GM12878 (cell line): ENCODE results near the gene CLK1. TPM values are rescaled to one million over a fixed set of nuclear protein-coding genes. Genes with fewer than 3 reads are reported as not detected.

Experiments
- ATAC-seq: fragments of 200-7000 bp; cut with Tn5 transposase; 3 replicates; pipeline ENCODE4 v1.9.1; 2020; ENCODE audit warnings: mild to moderate bottlenecking, moderate library complexity
- BruUV-seq: library from RNA; stranded (reverse); fragments of 400-500 nt; replicated peaks from 2 replicates; lab custom pipeline; 2021; lab: Mats Ljungman, UMichigan
- CTCF ChIA-PET: fragments of 300-600 bp; sonication (Branson Sonifier 250); formaldehyde crosslinking; extraction: SDS; loops from one replicate; lab custom pipeline; 2021; ENCODE audit warnings: inconsistent platforms; lab: Yijun Ruan, JAX
- POLR2A ChIA-PET: fragments of 350-600 bp; formaldehyde crosslinking; extraction: SDS; loops from one replicate; lab custom pipeline; 2021; ENCODE audit warnings: inconsistent platforms; lab: Charles Lee
- RAD21 ChIA-PET: fragments of 300-600 bp; sonication (Branson Sonifier 250); formaldehyde crosslinking; loops from one replicate; lab custom pipeline; 2023; ENCODE audit warnings: antibody characterized with exemption; ENCODE audit not compliant: unreplicated experiment; lab: Charles Lee
- SMC1A ChIA-PET: fragments of 300-600 bp; sonication (Branson Sonifier 250); formaldehyde crosslinking; loops from one replicate; lab custom pipeline; 2023; ENCODE audit not compliant: unreplicated experiment, uncharacterized antibody; lab: Charles Lee
- DNase-seq: peaks from one replicate; pipeline ENCODE4 v3.0.0-alpha.2; 2011; ENCODE audit warnings: low read depth, low spot score
- FAIRE-seq: peaks from 3 replicates; lab custom pipeline; 2011; peaks lifted over from hg19 to GRCh38; lab: Jason Lieb, UNC
- H2AFZ ChIP-seq: 2 replicates; pipeline ENCODE4 v1.6.0; 2011; ENCODE audit warnings: low read depth, low read length, control low read depth; ENCODE audit not compliant: control insufficient read depth
- H3K27ac ChIP-seq: 2 replicates; pipeline ENCODE4 v1.5.1; 2011; ENCODE audit warnings: control low read depth; ENCODE audit not compliant: control insufficient read depth, insufficient read depth
- H3K27me3 ChIP-seq, 2 experiments: replicated peaks in 1 of 2; 2 replicates each; pipeline versions ENCODE4 v1.6.0 to v1.6.1; 2011; ENCODE audit warnings: low read length in 1 of 2; ENCODE audit not compliant: control insufficient read depth in 2 of 2, insufficient read depth in 2 of 2
- H3K36me3 ChIP-seq, 2 experiments: 2 replicates each; pipeline ENCODE4 v1.5.1; 2011; ENCODE audit warnings: low read length in 1 of 2; ENCODE audit not compliant: control insufficient read depth in 2 of 2, insufficient read depth in 2 of 2
- H3K4me1 ChIP-seq: 2 replicates; pipeline ENCODE4 v1.6.1; 2011; ENCODE audit warnings: mild to moderate bottlenecking, low read length, moderate library complexity, mixed read lengths; ENCODE audit not compliant: control insufficient read depth, insufficient read depth
- H3K4me2 ChIP-seq: 2 replicates; pipeline ENCODE4 v1.6.0; 2011; ENCODE audit warnings: control low read depth; ENCODE audit not compliant: control insufficient read depth, insufficient read depth
- H3K4me3 ChIP-seq: fragments of 200-600 bp; sonication (generic); 2 replicates; pipeline ENCODE4 v1.5.1; 2016
- H3K79me2 ChIP-seq: 2 replicates; pipeline ENCODE4 v1.6.0; 2011; ENCODE audit warnings: low read length; ENCODE audit not compliant: control insufficient read depth, insufficient read depth
- H3K9ac ChIP-seq: 2 replicates; pipeline ENCODE4 v1.8.0; 2011; ENCODE audit warnings: low read length, control low read depth, mixed read lengths; ENCODE audit not compliant: control insufficient read depth, insufficient read depth
- H3K9me3 ChIP-seq: replicated peaks from 3 replicates; pipeline ENCODE4 v1.5.1; 2011; ENCODE audit warnings: mild to moderate bottlenecking, low read length; ENCODE audit not compliant: control insufficient read depth, insufficient read depth
- H4K20me1 ChIP-seq: 2 replicates; pipeline ENCODE4 v1.6.0; 2011; ENCODE audit not compliant: control insufficient read depth, insufficient read depth
- ATF3 ChIP-seq: IDR thresholded peaks from 2 replicates; pipeline ENCODE4 v1.6.1; 2011; ENCODE audit warnings: low read depth, mild to moderate bottlenecking, low read length, moderate library complexity, borderline replicate concordance; ENCODE audit errors: extremely low read depth
- CBFB ChIP-seq: IDR thresholded peaks from 2 replicates; pipeline ENCODE4 v1.6.1; 2016; ENCODE audit warnings: antibody characterized with exemption, low read depth
- CHD2 ChIP-seq: IDR thresholded peaks from 2 replicates; pipeline ENCODE4 v1.6.1; 2011; ENCODE audit warnings: low read depth, low read length, improper control_type of control experiment, borderline replicate concordance
- EED ChIP-seq: sonication (generic); IDR thresholded peaks from 2 replicates; pipeline ENCODE4 v1.6.1; 2016; ENCODE audit warnings: antibody characterized with exemption, low read depth
- EP300 ChIP-seq, 2 experiments: fragments of 150-350 bp in 1 of 2; IDR thresholded peaks; 2 replicates each; pipeline ENCODE4 v1.6.1; 2011 to 2012; ENCODE audit warnings: low read depth in 2 of 2, low read length in 2 of 2, borderline replicate concordance in 1 of 2, improper control_type of control experiment in 1 of 2, inconsistent platforms in 1 of 2; ENCODE audit not compliant: control insufficient read depth in 1 of 2
- GABPA ChIP-seq: IDR thresholded peaks from 2 replicates; pipeline ENCODE4 v1.6.1; 2014; ENCODE audit warnings: antibody characterized with exemption, low read depth, mild to moderate bottlenecking, inconsistent platforms
- IRF4 ChIP-seq: IDR thresholded peaks from 2 replicates; pipeline ENCODE4 v1.6.1; 2011; ENCODE audit warnings: low read depth, low read length
- MEF2B ChIP-seq: fragments of 450-650 bp; IDR thresholded peaks from 2 replicates; pipeline ENCODE4 v1.6.1; 2018; ENCODE audit warnings: mild to moderate bottlenecking, moderate library complexity; ENCODE audit not compliant: partially characterized antibody, poor library complexity, severe bottlenecking
- MLLT1 ChIP-seq: fragments of 450-650 bp; IDR thresholded peaks from 2 replicates; pipeline ENCODE4 v1.6.1; 2016; ENCODE audit warnings: mild to moderate bottlenecking
- MXI1 ChIP-seq: fragments of 150-350 bp; IDR thresholded peaks from 2 replicates; pipeline ENCODE4 v1.6.1; 2011; ENCODE audit warnings: low read depth, mild to moderate bottlenecking, inconsistent platforms, low read length, improper control_type of control experiment
- POLR2AphosphoS2 ChIP-seq: IDR thresholded peaks from 2 replicates; pipeline ENCODE4 v1.6.1; 2011; ENCODE audit warnings: low read depth, mild to moderate bottlenecking, low read length, improper control_type of control experiment, moderate library complexity
- RCOR1 ChIP-seq: conservative IDR thresholded peaks from 2 replicates; pipeline ENCODE4 v1.6.1; 2012; ENCODE audit warnings: low read depth, low read length, improper control_type of control experiment
- ZBED1 ChIP-seq: IDR thresholded peaks from 2 replicates; pipeline ENCODE4 v1.6.1; 2016; ENCODE audit warnings: borderline replicate concordance
- ZBTB11 ChIP-seq: fragments of 450-650 bp; formaldehyde crosslinking; IDR thresholded peaks from 2 replicates; pipeline ENCODE4 v1.5.0; 2022; ENCODE audit warnings: mild to moderate bottlenecking, missing genetic modification characterization
- ZNF207 ChIP-seq: fragments of 450-650 bp; IDR thresholded peaks from 2 replicates; pipeline ENCODE4 v1.6.1; 2014; ENCODE audit warnings: antibody characterized with exemption, mild to moderate bottlenecking, borderline replicate concordance
- ZNF592 ChIP-seq: fragments of 450-650 bp; IDR thresholded peaks from 2 replicates; pipeline ENCODE4 v1.6.1; 2017; ENCODE audit warnings: mild to moderate bottlenecking, moderate library complexity
- WGBS: methylation state at CpG from one replicate; pipeline ENCODE4 v1.1.6; 2016; ENCODE audit warnings: low lambda C conversion rate; ENCODE audit not compliant: insufficient replicate concordance, insufficient coverage; ENCODE audit errors: missing lambda C conversion rate; 5-methylcytosine and 5-hydroxymethylcytosine counted together
- in situ Hi-C: fragments of 300-500 bp; cut with MboI; formaldehyde crosslinking; loops from 9 replicates; pipeline ENCODE4 v1.14.3; 2018; ENCODE audit warnings: mixed read lengths
- intact Hi-C: fragments of 100-400 bp; cut with micrococcal nuclease; formaldehyde crosslinking; loops from one replicate; pipeline ENCODE4 v1.14.2; 2022; ENCODE audit not compliant: unreplicated experiment
- polyA plus RNA-seq, 11 experiments: library from polyadenylated mRNA; depleted of rRNA in 4 of 11; unstranded in 6 of 11; stranded (reverse) in 5 of 11; fragments of >200 nt; fragmentation: Nextera tagmentation in 4 of 11; fragmentation: Illumina TruSeq in 1 of 11; extraction: Ambion mirVana in 4 of 11; extraction: Trizol in 1 of 11; gene quantifications; 1 replicate in 1 of 11; 2 replicates in 10 of 11; pipeline versions ENCODE4 v1.2.1 to v1.2.3, GENCODE V29; 2011 to 2016; ENCODE audit warnings: inconsistent platforms in 2 of 11, missing spikeins in 2 of 11, low read depth in 1 of 11
- total RNA-seq, 4 experiments: library from RNA; depleted of rRNA in 3 of 4; stranded (reverse); fragments of >200 nt in 3 of 4; fragmentation: Illumina TruSeq in 1 of 4; extraction: Trizol in 1 of 4; gene quantifications; 2 replicates each; pipeline versions ENCODE4 v1.2.1 to v1.2.3, GENCODE V29; 2013 to 2021

Gene CLK1
- total and polyA plus RNA-seq, 10 of the 15 experiments (the other 5 are each of a cell fraction or from before 2014, with no cell fraction given) = 61.2 to 221 (median 80.1) TPM

- intact Hi-C loops = no loop called here
- ChIA-PET RAD21 (no interaction called here), POLR2A (no interaction called here), SMC1A (no interaction called here), CTCF (no interaction called here)
- FAIRE-seq (no peak), DNase-seq (no peak), ATAC-seq (no peak)
- 74% methylated on average over 3 of the region's 3 CpGs for WGBS
- Histone ChIP-seq H4K20me1 (no peaks in the 10 kb centered on the region), H3K4me3 (no peak overlapping the region), H3K79me2 (no peaks in the 10 kb centered on the region), H3K4me2 (no peak overlapping the region), H3K4me1 (no peaks in the 10 kb centered on the region), H3K9ac (no peak overlapping the region), H3K36me3 (peaks cover 1 to 3% of the 10 kb centered on the region in 2 experiments), H3K27ac (no peak overlapping the region), H2AFZ (no peak overlapping the region), H3K9me3 (no peaks in the 10 kb centered on the region), H3K27me3 (no peaks in the 10 kb centered on the region)
- in situ Hi-C loops = no loop called here
- BruUV-seq = no TSS peak
- no peak for TF ChIP-seq MEF2B
- TF ChIP-seq ZBTB11 (CRISPR knock-in tag) = no peak
- TF ChIP-seq CBFB = no peak
- TF ChIP-seq GABPA = no peak
- TF ChIP-seq ZNF592 = no peak
- TF ChIP-seq RCOR1 = no peak
- TF ChIP-seq EED = no peak
- no peak for TF ChIP-seq ZNF207
- TF ChIP-seq MLLT1 = no peak
- no peak for TF ChIP-seq MXI1
- no peak for TF ChIP-seq IRF4
- no peak for TF ChIP-seq CHD2
- no peak for TF ChIP-seq ATF3
- no peak for TF ChIP-seq POLR2AphosphoS2
- TF ChIP-seq ZBED1 = no peak
- TF ChIP-seq EP300 (IDR thresholded peaks at IDR 0.05; ENCODE audit: borderline replicate concordance in 1 of 2, control insufficient read depth in 1 of 2, low read depth in 2 of 2, low read length in 2 of 2) = no peak
Measured at GRCh38 chr2:200871151-200871550, 6.7 kb upstream of the CLK1 start.
